B cell (primary cell): ENCODE data around the gene ZNF319. TPM values are rescaled to one million over a fixed set of nuclear protein-coding genes. Genes with fewer than 3 reads are reported as not detected.

Experiments used
- ATAC-seq: fragments of 200-7000 bp; cut with Tn5 transposase; one replicate; pipeline ENCODE4 v1.10.0; 2021; ENCODE audit warnings: low read depth, mild to moderate bottlenecking, moderate number of reproducible peaks, moderate library complexity
- CTCF ChIA-PET: fragments of 350-600 bp; sonication (Branson Sonifier 250); formaldehyde crosslinking; loops from one replicate; lab custom pipeline; 2021; ENCODE audit warnings: antibody characterized with exemption, inconsistent platforms; lab: Charles Lee
- POLR2A ChIA-PET: fragments of 350-600 bp; sonication (Branson Sonifier 250); formaldehyde crosslinking; loops from one replicate; lab custom pipeline; 2021; ENCODE audit warnings: antibody characterized with exemption; lab: Charles Lee
- DNase-seq: peaks from one replicate; pipeline ENCODE4 v3.0.0; 2013
- H2AFZ ChIP-seq: 2 replicates; pipeline ENCODE4 v1.6.1; 2012; ENCODE audit warnings: mild to moderate bottlenecking, low read depth, low read length; ENCODE audit not compliant: insufficient read depth, poor library complexity, severe bottlenecking
- H3K27ac ChIP-seq, 2 donors: 1 replicate in 1 of 2; 2 replicates in 1 of 2; pipeline ENCODE4 v1.5.1; 2012 to 2013; ENCODE audit warnings: low read length in 2 of 2, mild to moderate bottlenecking in 2 of 2, moderate library complexity in 1 of 2
- H3K27me3 ChIP-seq, 4 experiments: fragments of 200-600 bp in 1 of 4; sonication (generic) in 1 of 4; replicated peaks in 1 of 4; 1 replicate in 2 of 4; 2 replicates in 2 of 4; pipeline versions ENCODE4 v1.6.1 to v1.7.0; 2013 to 2016; ENCODE audit warnings: low read length in 3 of 4, mild to moderate bottlenecking in 2 of 4, mixed read lengths in 1 of 4, moderate library complexity in 1 of 4; ENCODE audit not compliant: insufficient read depth in 4 of 4, control insufficient read depth in 3 of 4; ENCODE audit errors: control extremely low read depth in 1 of 4
- H3K36me3 ChIP-seq, 2 experiments: replicated peaks in 1 of 2; 1 replicate in 1 of 2; 2 replicates in 1 of 2; pipeline versions ENCODE4 v1.6.1 to v1.7.1; 2013; ENCODE audit warnings: low read length in 1 of 2; ENCODE audit not compliant: insufficient read depth in 2 of 2, control insufficient read depth in 1 of 2; ENCODE audit errors: control extremely low read depth in 1 of 2, extremely low read depth in 1 of 2
- H3K4me1 ChIP-seq, 2 donors: fragments of 200-600 bp in 1 of 2; sonication (generic) in 1 of 2; 1 replicate in 1 of 2; 2 replicates in 1 of 2; pipeline versions ENCODE4 v1.5.1 to v1.6.1; 2013 to 2017; ENCODE audit warnings: low read length in 2 of 2; ENCODE audit not compliant: control insufficient read depth in 2 of 2, insufficient read depth in 2 of 2
- H3K4me2 ChIP-seq: replicated peaks from 2 replicates; pipeline ENCODE3; 2012; ENCODE audit warnings: mild to moderate bottlenecking, low read depth, low read length; ENCODE audit not compliant: poor library complexity, severe bottlenecking
- H3K4me3 ChIP-seq, 5 experiments: fragments of 200-600 bp in 1 of 5; sonication (generic) in 1 of 5; 1 replicate in 3 of 5; 2 replicates in 2 of 5; pipeline versions ENCODE4 v1.5.1 to v1.7.0; 2011 to 2016; ENCODE audit warnings: low read length in 4 of 5, mild to moderate bottlenecking in 4 of 5, low read depth in 2 of 5, control low read depth in 1 of 5, moderate library complexity in 1 of 5; ENCODE audit not compliant: insufficient read depth in 1 of 5; ENCODE audit errors: control extremely low read depth in 1 of 5, extremely low read depth in 1 of 5
- H3K79me2 ChIP-seq: fragments of 200-600 bp; sonication (generic); one replicate; pipeline ENCODE4 v1.6.0; 2016; ENCODE audit warnings: low read length; ENCODE audit not compliant: control insufficient read depth, insufficient read depth
- H3K9ac ChIP-seq: fragments of 200-600 bp; sonication (generic); 2 replicates; pipeline ENCODE4 v1.6.1; 2017; ENCODE audit warnings: mild to moderate bottlenecking, low read length, moderate library complexity
- H3K9me3 ChIP-seq, 3 donors: one replicate each; pipeline versions ENCODE4 v1.6.1 to v1.7.1; 2013; ENCODE audit warnings: low read length in 2 of 3; ENCODE audit not compliant: control insufficient read depth in 2 of 3, insufficient read depth in 1 of 3; ENCODE audit errors: control extremely low read depth in 1 of 3
- H4K20me1 ChIP-seq: 2 replicates; pipeline ENCODE4 v1.6.0; 2012; ENCODE audit warnings: mild to moderate bottlenecking, low read length; ENCODE audit not compliant: insufficient read depth, control insufficient read depth, poor library complexity, severe bottlenecking
- H3K27ac Mint-ChIP-seq: one replicate; pipeline ENCODE4 v1.8.0; 2021; ENCODE audit warnings: mixed read lengths
- H3K27me3 Mint-ChIP-seq: one replicate; pipeline ENCODE4 v1.8.0; 2021; ENCODE audit warnings: mixed read lengths
- H3K4me1 Mint-ChIP-seq: one replicate; pipeline ENCODE4 v1.8.0; 2021; ENCODE audit warnings: mixed read lengths
- H3K4me3 Mint-ChIP-seq: one replicate; pipeline ENCODE4 v1.8.0; 2021; ENCODE audit warnings: mixed read lengths
- H3K9me3 Mint-ChIP-seq: one replicate; pipeline ENCODE4 v1.8.0; 2022; ENCODE audit warnings: mixed read lengths; ENCODE audit not compliant: insufficient read depth
- CTCF ChIP-seq: fragments of 200-600 bp; IDR thresholded peaks from one replicate; pipeline ENCODE4 v1.8.0; 2022; ENCODE audit warnings: antibody characterized with exemption, mild to moderate bottlenecking
- EZH2 ChIP-seq: IDR thresholded peaks from 2 replicates; pipeline ENCODE4 v1.6.1; 2012; ENCODE audit warnings: borderline replicate concordance, low read depth, mild to moderate bottlenecking, moderate library complexity, low read length; ENCODE audit not compliant: insufficient read depth, poor library complexity, severe bottlenecking
- WGBS: methylation state at CpG from one replicate; pipeline ENCODE4 v1.1.5; 2013; ENCODE audit warnings: missing lambda C conversion rate; ENCODE audit not compliant: insufficient coverage; 5-methylcytosine and 5-hydroxymethylcytosine counted together
- intact Hi-C: fragments of 100-400 bp; cut with micrococcal nuclease; formaldehyde crosslinking; loops from one replicate; pipeline ENCODE4 v1.10.0; 2022
- polyA plus RNA-seq: library from polyadenylated mRNA; depleted of rRNA; stranded (reverse); fragments of >200 nt; gene quantifications from 2 replicates; pipeline ENCODE4 v1.2.3, GENCODE V29; 2012
- total RNA-seq, 2 donors: library from RNA; stranded (reverse); fragments of 120-200 nt in 1 of 2; gene quantifications; 1 replicate in 1 of 2; 2 replicates in 1 of 2; pipeline versions ENCODE4 v1.2.3 to v1.2.4, GENCODE V29; 2013 to 2022

The ZNF319 gene
- total and polyA plus RNA-seq, 2 donors (not counting 1 experiment from before 2014, with no cell fraction given), result 12.4 to 15.1 TPM

- Histone ChIP-seq H3K79me2 (no peaks in the 10 kb centered on the region), H3K9me3 (no peaks in the 10 kb centered on the region), H3K4me1 (no peaks in the 10 kb centered on the region), H3K9ac (no peak overlapping the region), H3K27me3 (no peaks in the 10 kb centered on the region), H3K27ac (no peak overlapping the region), H4K20me1 (no peaks in the 10 kb centered on the region), H3K36me3 (no peaks in the 10 kb centered on the region), H2AFZ (no peak overlapping the region), H3K4me2 (no peak overlapping the region), H3K4me3 (no peak overlapping the region)
- Mint-ChIP-seq H3K4me3 (no peak overlapping the region), H3K27ac (no peak overlapping the region), H3K27me3 (peaks cover 28% of the 10 kb centered on the region), H3K4me1 (no peaks in the 10 kb centered on the region), H3K9me3 (no peaks in the 10 kb centered on the region)
- DNase-seq (no peak), ATAC-seq (no peak)
- intact Hi-C loops, result no loop called here
- TF ChIP-seq EZH2, result no peak
- no peak for TF ChIP-seq CTCF
- CTCF ChIA-PET, result no interaction called here
- POLR2A ChIA-PET, result no interaction called here
- 62% methylated on average over 4 of the region's 4 CpGs for WGBS
Observed at GRCh38 chr16:57972306-57972705, 28.2 kb downstream of the ZNF319 start.

GRCh38 chr16:57971848-57972247 lies 28.6 kb downstream of the ZNF319 start:
- ATAC-seq (no peak), DNase-seq (no peak)
- TF ChIP-seq EZH2 (no peak), CTCF (no peak)
- intact Hi-C loops, result no loop called here
- H2AFZ ChIP-seq, result no peak overlapping the region
- H3K4me3 ChIP-seq, result no peak overlapping the region
- no peaks in the 10 kb centered on the region for H3K36me3 ChIP-seq
- no peak overlapping the region for H3K4me2 ChIP-seq
- H3K4me1 ChIP-seq, result no peaks in the 10 kb centered on the region
- Mint-ChIP-seq H3K27ac (no peak overlapping the region), H3K4me3 (no peak overlapping the region), H3K27me3 (peaks cover 28% of the 10 kb centered on the region), H3K9me3 (no peaks in the 10 kb centered on the region), H3K4me1 (no peaks in the 10 kb centered on the region)
- H3K79me2 ChIP-seq, result no peaks in the 10 kb centered on the region
- H3K9me3 ChIP-seq, result peaks cover 0 to 4% (median 0%) of the 10 kb centered on the region in 3 donors
- 55% methylated on average over 1 of the region's 1 CpG for WGBS
- H4K20me1 ChIP-seq, result no peaks in the 10 kb centered on the region
- no peak overlapping the region for H3K27ac ChIP-seq
- ChIA-PET POLR2A (no interaction called here), CTCF (no interaction called here)
- H3K9ac ChIP-seq, result no peak overlapping the region
- H3K27me3 ChIP-seq, result peaks cover 0 to 2% (median 0%) of the 10 kb centered on the region in 4 experiments
